Posterior cingulate gyrus (tissue), 11 donors: ENCODE results near the gene MAD2L2.

Experiments
- DNase-seq, 10 donors: peaks; one replicate each; pipeline versions ENCODE4 v3.0.0 to v3.0.0-alpha.2; 2020 to 2021; ENCODE audit warnings: mixed read lengths in 3 of 10
- intact Hi-C: fragments of 100-400 bp; cut with DNase I; formaldehyde crosslinking; loops from one replicate; pipeline ENCODE4 v1.15.1; 2023

MAD2L2 gene

DNA sequence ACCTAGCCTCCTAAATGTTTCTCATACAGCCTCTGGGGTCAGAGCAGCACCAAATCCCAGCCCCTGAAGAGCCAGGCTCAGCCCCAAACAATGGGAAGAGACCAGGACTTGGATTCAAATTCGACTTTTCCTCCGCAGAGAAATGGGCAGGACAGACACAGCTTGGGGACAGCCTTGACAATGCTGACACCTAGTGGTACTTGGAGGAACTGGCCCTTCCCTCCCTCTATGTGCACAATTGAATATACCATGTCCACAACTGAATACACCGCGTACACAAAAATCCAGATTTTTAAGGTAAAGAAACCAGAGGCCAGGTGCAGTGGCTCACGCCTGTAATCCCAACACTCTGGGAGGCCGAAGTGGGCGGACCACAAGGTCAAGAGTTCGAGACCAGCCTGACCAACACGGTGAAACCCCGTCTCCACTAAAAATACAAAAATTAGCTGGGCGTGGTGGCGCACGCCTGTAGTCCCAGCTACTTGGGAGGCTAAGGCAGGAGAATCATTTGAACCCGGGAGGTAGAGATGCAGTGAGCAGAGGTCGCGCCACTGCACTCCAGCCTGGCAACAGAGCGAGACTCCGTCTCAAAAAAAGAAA lies 38.4 kb downstream of the MAD2L2 start:
- DNase-seq, result peak in 8 of 10 donors; percentile 54 to 93 (median 78)
- intact Hi-C loops, result loop anchor here (1.0 to 10.0 kb wide), 3 partner anchors 165 to 401 kb away; partner anchors contain the start of genes DISP3 and UBIAD1

DNA sequence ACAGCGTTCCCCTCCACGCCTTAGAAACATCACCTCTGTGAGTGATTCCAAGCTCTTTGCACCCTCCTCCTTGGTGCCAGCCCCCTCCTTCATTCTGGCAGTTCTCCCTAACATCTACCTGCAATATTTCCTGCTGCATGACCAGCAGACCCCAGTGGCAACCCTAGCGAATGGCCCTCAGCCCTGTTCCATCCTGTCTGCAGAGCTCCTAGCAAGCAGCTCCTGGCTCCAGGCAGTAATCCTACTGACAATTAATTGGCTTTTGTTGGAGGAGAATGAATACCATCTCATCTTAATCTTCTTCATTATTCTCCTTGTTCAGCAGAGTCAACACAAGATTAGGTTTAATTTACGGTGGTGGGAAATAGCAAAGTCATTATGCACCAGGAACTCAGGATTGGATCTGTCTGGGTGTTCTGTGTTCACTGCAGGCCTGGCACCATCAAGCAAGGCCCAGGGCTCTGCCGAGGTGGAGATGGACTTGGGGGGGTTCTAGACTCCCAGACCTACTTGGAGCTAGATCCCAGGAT lies 39.1 kb downstream of the MAD2L2 start:
- no peak for DNase-seq
- intact Hi-C loops, result loop anchor here (1.0 to 10.0 kb wide), 3 partner anchors 165 to 401 kb away; partner anchors contain the start of genes DISP3 and UBIAD1

DNA sequence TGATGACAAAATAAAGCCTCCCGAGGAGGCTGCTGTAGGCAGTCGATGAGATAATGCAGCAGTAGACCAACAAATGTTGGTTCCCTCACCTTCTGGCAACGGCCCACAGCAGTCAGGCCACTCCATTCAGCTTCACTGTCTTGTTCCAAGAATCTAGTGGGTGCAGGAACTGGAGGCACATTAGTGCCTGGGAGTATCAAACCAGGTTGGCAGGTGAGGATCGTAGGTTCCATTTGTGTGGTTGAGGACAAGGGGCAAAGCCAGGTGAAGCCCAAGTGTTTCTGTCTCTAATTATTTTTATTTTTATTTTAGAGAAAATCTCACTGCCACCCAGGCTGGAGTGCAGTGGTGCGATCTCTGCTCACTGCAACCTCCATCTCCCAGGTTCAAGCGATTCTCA lies 40.0 kb downstream of the MAD2L2 start:
- DNase-seq, result no peak
- intact Hi-C loops, result loop anchor here (5.0 to 10.0 kb wide), 2 partner anchors 164 to 366 kb away; partner anchors contain the start of genes DISP3 and UBIAD1

DNA sequence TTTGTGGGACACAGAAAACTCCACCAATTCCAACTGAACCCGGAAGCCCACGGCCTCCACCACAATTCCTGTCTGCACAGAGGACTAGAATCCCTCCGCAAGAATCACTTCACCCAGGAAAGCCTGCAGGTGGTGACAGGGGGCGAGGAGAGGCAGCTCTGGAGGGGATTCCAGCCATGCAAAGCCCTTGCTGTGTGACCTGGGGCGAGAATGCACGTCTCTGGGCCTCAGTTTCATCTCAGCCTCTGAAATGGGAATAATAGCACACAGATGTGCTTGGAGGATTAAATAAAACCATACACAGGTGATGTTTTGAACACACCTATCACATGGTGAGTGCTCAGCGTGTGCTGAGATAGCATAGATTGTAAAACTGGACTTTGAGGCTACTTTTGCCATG lies 40.8 kb downstream of the MAD2L2 start:
- intact Hi-C loops, result loop anchor here (5.0 to 10.0 kb wide), 2 partner anchors 163 to 365 kb away; partner anchors contain the start of genes DISP3 and UBIAD1
- DNase-seq, result no peak

DNA sequence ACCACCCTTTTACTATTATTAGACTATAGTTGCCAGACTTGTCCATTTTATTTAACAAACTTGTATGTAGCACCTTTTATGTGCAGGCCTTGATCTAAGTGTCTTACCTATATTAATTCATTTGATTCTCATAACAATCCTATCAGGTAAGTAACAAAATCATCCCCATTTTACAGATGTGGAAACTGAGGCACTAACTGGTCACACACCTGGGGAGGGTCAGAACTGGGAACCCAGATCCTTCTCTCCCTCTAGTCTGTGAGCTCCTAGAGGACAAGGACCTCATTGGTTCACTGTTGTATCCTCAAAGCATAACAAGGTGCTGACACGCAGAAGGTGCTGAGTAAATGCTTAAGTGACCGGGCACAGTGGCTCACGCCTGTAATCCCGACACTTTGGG lies 41.6 kb downstream of the MAD2L2 start:
- DNase-seq, result no peak
- intact Hi-C loops, result no loop called here

DNA sequence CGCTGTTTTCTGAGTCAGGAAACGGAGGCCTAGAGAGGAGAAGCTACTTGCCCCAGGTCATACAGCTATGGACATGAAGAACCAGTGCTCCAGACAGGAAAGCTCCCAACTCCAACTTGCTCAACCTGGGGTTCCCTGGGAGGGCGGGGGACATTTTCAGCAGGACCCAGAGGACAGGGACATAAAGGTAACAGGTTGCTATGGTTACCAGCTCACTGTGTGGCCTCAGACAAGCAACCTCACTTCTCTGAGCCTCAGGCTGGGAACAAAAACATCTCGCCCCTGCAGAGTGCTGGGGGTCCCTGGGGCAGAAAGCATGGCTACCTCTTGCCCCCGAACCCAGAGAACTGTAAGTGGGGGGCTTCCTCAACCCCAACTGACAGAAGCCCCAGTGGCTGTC lies 42.8 kb downstream of the MAD2L2 start:
- intact Hi-C loops, result no loop called here
- no peak for DNase-seq

DNA sequence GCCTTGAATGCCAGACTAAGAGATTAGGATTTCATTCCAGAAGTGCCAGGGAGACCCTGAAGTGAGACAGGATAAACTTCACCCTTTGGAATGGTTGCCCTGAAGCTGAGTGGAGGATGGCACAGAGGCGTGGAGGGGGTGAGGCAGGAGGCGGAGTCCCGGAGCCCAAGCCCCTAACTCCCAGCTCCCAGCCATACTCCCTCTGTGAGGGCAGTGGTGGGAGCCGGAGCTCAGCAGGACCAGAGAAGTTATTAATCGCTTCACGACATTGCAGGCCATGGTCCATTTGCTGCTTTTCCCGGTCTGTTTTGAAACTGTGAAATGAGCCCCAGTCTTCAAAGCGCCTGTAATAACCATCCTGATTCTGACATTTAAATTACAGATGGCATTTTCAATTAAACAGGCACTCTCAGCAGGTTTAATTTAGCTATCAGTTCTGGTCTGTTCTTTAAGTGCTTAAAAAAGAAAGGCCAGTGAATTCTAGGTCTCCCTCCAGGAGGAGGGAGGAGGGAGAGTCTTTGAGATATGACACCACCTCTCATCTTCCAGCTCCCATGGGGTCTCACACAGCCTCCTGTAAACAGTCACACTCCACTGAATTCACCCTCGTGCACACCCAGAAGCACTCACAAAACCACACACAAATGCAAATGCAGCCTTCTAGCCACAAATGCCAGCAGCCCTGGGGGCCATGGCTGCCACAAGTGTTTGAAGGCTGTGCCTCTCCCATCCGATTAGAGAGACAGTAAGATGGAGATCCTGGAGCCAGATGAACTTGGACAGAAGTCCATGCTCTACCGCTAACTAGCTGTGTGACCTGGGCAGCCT lies 46.4 kb downstream of the MAD2L2 start:
- no peak for DNase-seq
- intact Hi-C loops, result no loop called here

DNA sequence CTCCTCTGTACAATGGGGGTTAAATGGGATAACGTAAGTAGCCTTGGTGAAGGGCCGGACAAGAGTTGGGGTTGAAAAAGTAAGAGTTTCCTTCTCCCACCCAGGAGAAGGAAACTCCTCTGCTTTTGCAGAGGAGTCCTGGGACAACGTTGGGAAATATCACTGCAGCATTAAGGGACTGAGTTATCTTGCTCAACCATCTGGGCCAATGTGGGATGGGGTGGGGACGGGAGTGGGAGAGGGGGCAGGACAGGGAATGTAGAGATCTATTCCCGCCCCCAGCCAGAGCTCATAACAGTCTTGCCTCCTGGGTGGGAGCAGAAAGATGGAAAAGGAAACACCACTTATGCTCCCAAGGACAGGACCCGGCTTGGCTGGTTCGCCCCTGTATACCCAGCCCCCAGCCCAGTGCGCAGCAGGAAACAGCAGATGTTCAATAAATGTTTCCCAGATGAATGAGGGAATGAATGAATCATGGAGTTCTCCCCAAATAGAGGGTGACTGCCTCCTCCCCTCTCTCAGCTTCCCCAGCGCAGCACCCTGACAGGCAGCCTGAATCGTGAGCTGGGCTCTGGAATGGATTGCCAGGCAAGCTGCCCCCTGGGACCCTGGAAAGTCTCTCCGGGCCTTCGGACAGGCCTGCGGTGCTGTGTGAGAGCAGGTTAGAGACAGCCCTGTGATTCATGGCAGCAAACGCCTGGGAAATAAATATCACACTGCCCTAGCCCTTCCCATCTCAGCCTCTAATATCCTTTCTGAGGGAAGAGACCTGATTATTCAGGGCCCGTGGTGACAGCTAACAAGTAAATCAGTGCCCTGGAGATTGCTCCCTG lies 51.5 kb downstream of the MAD2L2 start:
- DNase-seq, result no peak
- intact Hi-C loops, result no loop called here

DNA sequence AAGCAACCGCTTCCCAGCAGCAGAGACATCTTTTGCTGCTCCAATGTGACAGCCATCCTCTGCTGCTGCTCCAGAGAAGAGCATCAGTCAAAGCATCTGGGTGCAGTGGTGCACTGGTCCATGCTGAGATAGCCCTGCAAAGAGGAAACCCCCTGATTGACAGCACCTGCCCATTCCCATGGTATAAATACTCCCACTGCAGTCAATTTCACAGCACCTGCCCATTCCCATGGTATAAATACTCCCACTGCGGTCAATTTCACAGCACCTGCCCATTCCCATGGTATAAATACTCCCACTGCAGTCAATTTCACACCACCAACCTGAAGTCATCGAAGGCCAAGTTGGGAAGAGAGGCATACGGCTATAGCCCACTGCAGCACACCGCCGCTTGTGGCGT lies 52.2 kb downstream of the MAD2L2 start:
- intact Hi-C loops, result no loop called here
- DNase-seq, result no peak

DNA sequence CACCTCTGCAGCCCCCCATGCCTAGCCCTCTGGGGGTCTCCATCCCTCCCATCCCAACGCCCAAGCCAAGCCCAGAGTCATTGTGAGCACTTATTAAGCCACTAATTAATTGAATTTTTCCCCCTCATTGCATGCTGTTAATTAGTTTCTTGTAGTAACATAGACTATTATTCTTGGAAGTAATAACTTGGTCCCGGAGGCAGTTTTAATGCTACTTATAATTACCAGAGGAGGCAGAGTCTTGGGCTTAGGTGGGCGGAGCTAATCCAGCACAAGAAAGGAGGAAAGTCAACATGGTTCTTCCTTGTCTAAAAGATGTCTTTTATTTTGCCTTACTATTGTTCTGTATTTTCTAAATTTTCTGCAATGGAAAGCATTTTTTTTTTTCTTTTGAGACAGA lies 54.4 kb downstream of the MAD2L2 start:
- intact Hi-C loops, result no loop called here
- no peak for DNase-seq
